ENCODE data around the gene SIPA1L3. TPM values are rescaled to one million over a fixed set of nuclear protein-coding genes. Genes with fewer than 3 reads are reported as not detected.

The SIPA1L3 gene
- total RNA-seq, 2 experiments from 2014 or later: 8.9 to 9.8 TPM

DNA sequence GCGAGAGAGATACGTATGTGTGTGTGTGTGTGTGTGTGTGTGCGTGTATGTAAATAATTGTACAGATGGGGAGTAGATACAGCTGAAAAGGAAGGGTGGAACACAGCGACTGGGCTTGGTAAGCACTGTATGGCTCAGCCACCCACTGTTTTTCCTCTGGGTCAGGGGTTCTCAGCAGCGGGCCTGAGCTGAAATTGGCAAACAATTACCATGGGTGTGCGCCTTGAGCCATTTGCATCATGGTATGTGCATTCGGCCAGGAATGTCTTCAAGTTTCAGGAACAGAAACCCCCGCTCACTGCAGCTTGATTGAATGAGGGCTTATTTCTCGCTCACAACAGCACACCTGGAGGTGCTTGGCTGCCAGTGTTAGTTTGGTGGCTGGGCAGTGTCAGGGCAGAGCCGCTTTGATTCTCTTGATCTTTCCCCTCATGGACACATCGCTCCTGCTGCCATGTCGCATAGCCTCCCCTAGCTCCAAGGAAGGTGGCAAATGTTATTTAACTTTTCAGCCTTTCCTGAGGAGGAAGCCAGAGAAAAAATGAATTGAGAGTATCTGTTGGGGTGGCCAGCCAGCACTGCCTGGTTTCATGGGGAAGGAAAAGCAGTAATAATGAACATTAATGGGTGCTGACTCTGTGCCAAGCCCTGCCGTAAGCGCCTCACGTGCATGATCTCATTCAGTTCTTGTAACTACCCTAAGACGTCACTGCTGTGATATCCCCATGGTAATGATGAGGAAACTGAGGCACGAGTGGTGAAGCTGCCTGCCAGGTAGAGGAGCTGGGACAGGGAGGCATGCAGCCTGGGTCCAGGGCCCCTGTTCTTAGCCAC, 126.9 kb downstream of the SIPA1L3 start:
- CTCF ChIA-PET: no interaction called here
- TF ChIP-seq CTCF (IDR thresholded peaks at IDR 0.05): no peak
- H3K27ac Mint-ChIP-seq: no peak overlapping the region

GRCh38 chr19:38034492-38034860, 127.5 kb downstream of the SIPA1L3 start:
- H3K27me3 Mint-ChIP-seq: no peaks in the 10 kb centered on the region
- TF ChIP-seq CTCF (IDR thresholded peaks at IDR 0.05): no peak
- CTCF ChIA-PET: no interaction called here
- H3K4me3 Mint-ChIP-seq: no peak overlapping the region
- no peak overlapping the region for H3K27ac Mint-ChIP-seq
- peaks cover 11% of the 10 kb centered on the region for H3K36me3 Mint-ChIP-seq (ENCODE audit: low read depth)
- H3K9me3 Mint-ChIP-seq: no peaks in the 10 kb centered on the region
- intact Hi-C loops (cut with micrococcal nuclease): no loop called here
- no peaks in the 10 kb centered on the region for H3K4me1 Mint-ChIP-seq (ENCODE audit: low read depth)
- ATAC-seq (no peak), DNase-seq (no peak)
- POLR2A ChIA-PET: interaction anchor here (0.5 kb wide), 1 partner anchor 74 kb away, joined by 3 read pairs; no protein-coding TSS in a partner anchor

More for the DNA sequence above, 126.9 kb downstream of the SIPA1L3 start:
- ATAC-seq (no peak), DNase-seq (no peak)
- H3K4me3 Mint-ChIP-seq: no peak overlapping the region
- POLR2A ChIA-PET: interaction anchor here (0.5 to 0.7 kb wide), 2 partner anchors 11 to 74 kb away, joined by 3 read pairs; no protein-coding TSS in a partner anchor
- intact Hi-C loops (cut with micrococcal nuclease): no loop called here
- H3K9me3 Mint-ChIP-seq: no peaks in the 10 kb centered on the region
- H3K36me3 Mint-ChIP-seq (ENCODE audit: low read depth): peaks cover 11% of the 10 kb centered on the region
- H3K4me1 Mint-ChIP-seq (ENCODE audit: low read depth): no peaks in the 10 kb centered on the region
- no peaks in the 10 kb centered on the region for H3K27me3 Mint-ChIP-seq

GRCh38 chr19:38035515-38036495, 128.8 kb downstream of the SIPA1L3 start:
- TF ChIP-seq CTCF (IDR thresholded peaks at IDR 0.05): no peak
- POLR2A ChIA-PET: no interaction called here
- peaks cover 6% of the 10 kb centered on the region for H3K36me3 Mint-ChIP-seq (ENCODE audit: low read depth)
- H3K27ac Mint-ChIP-seq: no peak overlapping the region
- CTCF ChIA-PET: interaction anchor here (2.7 kb wide), 1 partner anchor 133 kb away, joined by 8 read pairs; no protein-coding TSS in a partner anchor
- intact Hi-C loops (cut with micrococcal nuclease): no loop called here
- H3K27me3 Mint-ChIP-seq: no peaks in the 10 kb centered on the region
- ATAC-seq: no peak
- no peaks in the 10 kb centered on the region for H3K4me1 Mint-ChIP-seq (ENCODE audit: low read depth)
- no peak for DNase-seq
- H3K4me3 Mint-ChIP-seq: no peak overlapping the region
- no peaks in the 10 kb centered on the region for H3K9me3 Mint-ChIP-seq

DNA sequence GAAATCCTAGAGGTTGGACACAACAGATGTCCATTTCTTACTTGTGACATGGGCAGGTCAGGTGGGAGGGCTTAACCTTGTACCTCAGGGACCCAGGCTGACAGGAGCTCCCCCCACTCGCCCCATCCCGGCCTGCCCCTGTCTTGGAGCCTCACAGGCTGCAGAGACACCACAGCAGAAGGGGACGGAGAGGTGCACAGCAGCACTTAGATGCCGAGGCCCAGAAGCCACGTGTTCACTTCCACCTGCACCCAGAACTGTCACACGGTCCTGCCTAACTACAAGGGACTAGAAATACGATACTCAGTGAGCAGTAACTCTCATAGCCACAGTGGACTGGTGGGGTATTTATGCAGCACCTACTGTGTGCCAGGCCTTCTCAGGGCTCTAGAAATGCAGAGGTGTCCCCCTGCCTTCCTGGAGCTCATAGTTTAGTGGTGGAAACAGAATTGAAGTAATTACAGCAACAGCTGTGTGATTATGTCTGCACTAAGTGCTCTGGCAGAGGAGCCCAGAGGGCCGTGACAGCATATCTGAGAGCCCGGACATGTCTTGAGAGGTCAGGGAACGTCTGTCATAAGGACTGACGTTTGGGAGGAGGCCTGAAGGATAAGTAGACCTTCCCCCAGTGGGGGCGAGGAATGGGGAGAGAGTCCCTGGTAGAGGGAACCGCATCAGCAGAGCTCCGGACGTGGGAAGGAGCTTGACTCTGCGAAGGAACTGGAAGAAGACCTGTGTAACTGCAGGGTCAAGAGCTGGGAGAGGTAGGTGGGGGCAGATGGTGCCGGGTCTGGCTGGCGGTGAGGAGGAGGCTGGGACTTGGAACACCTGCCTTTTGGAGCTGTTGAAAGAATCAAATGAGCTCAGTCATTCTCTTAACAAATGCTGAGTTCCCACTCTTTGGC, 130.0 kb downstream of the SIPA1L3 start:
- intact Hi-C loops (cut with micrococcal nuclease): no loop called here
- H3K4me3 Mint-ChIP-seq: no peak overlapping the region
- H3K27me3 Mint-ChIP-seq: no peaks in the 10 kb centered on the region
- no peak overlapping the region for H3K27ac Mint-ChIP-seq
- TF ChIP-seq CTCF (IDR thresholded peaks at IDR 0.05): no peak
- ATAC-seq (no peak), DNase-seq (no peak)
- ChIA-PET CTCF (interaction anchor here (2.7 kb wide), 1 partner anchor 134 kb away, joined by 8 read pairs; no protein-coding TSS in a partner anchor), POLR2A (no interaction called here)
- no peaks in the 10 kb centered on the region for H3K9me3 Mint-ChIP-seq
- H3K4me1 Mint-ChIP-seq (ENCODE audit: low read depth): no peaks in the 10 kb centered on the region
- no peaks in the 10 kb centered on the region for H3K36me3 Mint-ChIP-seq (ENCODE audit: low read depth)

All from activated CD8-positive, alpha-beta T cell treated with anti-CD3 and anti-CD28 coated beads for 36 hours (primary cell).